GM21717 (cell line): ENCODE data around the gene MAP2K2.

Experiments used
- ATAC-seq: cut with Tn5 transposase; IDR thresholded peaks from one replicate; pipeline ENCODE4 v1.9.1; 2021; ENCODE audit warnings: mild to moderate bottlenecking, moderate library complexity; ENCODE audit not compliant: unreplicated experiment

Gene MAP2K2

DNA sequence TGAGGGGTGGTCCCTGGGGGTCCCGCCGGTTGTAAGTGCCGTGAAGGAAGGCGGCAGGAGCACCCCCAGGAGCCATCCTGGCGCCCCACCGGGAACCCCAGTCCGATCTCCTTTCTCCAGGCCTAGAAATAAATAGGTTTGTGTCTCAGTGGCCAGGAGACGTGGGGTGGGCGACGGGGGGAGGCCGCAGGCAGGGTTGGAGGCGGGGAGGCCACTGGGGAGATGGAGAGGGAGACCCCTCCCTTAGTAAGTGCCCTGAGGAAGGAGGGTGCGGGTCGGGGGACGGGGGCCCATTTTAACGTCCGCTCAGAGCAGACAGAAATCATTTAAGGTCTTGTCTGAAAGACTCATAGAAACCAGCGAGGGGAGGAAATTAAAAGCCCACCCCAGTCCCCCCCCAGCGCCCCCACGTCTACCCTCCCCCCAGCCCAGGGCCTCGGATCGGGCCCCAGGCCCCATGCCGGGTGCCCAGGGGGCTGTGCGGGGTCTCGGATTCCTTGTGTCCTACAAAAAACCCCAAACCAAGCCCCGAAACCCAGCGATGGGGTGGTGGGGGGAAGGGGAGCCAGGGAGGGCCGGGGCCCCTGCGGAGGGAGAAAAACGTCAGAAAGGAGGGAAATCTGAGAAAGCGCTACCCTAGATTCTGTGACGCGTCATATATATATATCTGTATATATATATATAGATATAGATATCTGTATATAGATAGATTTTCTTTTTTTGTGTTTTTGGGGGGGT lies 76.8 kb downstream of the MAP2K2 start:
- ATAC-seq = no peak

DNA sequence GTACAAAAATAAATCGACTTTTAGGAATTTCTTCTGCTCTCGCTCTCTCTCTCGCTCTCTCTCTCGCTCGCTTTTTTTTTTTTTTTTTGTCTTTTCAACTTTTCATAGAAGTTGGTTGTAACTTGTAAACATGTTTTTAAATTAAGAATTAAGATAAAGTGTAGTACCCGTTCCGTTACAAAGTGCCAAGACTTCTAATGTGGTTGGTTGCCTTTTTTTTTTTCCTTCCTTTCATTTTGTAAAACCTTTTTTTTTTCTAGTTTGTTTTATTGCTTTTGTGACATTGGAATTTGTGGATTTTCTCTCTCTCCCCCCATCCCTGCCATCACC lies 77.6 kb downstream of the MAP2K2 start:
- ATAC-seq = no peak

DNA sequence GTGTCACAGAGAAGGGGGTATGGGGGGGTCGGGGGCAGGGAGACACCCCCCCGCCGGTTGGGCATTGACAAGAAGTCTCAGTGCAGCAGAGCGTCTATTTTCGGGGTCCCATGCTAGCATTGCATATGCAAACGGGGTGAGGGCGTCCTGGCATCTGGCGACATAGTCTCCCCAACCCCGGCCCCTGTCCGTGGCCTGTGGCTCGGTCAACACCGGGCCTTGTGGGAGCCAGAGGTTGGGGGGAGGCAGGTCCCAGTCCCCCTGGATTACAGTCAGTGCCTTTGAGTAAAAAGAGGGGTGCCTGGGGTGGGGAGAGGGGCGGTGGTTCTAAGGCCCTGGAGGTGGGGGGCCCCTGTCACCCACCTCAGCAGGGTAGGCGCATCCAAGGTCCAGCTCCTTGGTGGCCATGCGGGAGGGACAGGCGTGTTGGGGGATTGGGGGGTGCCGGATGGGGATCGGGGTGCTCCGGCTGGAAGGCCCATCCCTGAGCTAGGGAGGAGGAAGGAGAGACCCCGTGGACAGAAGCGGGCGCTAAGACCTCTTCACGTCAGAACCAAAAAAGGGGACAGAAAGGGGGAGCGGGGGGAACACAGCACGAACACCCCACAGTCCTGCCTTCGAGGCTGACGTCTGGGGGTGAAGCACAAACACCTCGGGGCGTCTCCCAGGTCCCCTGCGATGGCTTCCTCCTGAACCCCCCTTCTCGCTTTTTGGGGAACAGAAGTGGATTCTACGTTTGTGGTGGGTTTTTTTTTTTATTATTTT lies 78.1 kb downstream of the MAP2K2 start:
- ATAC-seq = no peak

DNA sequence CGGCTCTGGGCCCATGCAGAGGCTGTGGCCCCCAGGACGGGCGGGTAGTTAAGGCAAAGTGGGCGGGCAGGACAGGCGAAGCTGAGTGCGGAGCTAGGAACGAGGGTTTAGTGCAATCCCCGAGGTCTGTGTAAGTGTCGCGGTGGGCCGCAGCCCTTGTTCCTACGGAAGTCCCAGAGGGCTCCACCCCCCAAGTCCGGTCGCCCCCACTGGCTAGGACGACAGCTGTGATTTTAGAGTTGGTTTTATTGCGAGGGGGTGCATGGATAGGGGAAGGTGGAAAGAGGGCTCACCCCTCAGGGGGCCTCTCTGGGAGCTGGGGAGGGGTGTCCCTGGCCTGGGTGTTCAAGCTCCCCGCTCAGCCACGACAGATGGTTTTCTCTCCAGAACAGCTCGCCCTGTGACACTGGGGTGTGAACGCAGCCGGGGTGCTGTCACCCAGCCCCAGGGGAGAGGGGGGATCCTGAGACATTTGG lies 78.9 kb downstream of the MAP2K2 start:
- no peak for ATAC-seq

DNA sequence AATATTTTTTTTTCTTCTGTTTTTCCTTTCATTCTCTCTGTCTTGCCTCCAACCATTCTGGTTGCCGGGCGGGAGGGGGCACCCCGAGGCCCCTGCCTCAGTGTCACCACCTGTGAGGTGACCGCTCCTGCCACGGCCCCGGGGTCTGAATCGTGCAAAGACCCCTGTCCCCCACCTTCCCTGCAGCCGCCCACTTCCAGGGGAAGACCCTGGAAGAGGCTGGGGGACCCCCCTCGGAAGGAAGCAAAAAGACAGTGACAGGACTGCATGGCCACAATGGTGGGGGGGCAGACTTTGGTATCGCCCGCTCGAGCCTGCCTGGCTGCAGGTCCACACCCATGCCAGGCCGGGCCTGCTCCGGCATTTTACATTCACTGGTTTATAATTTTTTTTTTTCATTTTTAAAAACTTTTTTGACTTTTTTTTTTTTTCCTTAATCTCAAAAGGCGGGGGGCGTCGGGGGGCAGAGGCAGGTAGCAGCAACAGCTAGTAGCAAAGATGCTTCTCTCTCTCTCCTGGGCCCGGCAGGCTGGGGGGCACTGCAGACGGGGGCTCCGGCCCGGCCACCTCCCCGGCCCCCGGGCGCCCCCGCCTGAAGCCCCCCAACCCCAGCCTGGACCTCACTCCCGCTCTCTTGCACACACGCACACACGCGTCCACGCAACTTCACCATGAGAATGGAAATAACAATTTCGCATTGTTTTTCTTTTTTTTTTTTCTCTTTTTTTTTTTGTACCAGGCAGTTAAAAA lies 79.8 kb downstream of the MAP2K2 start:
- no peak for ATAC-seq

DNA sequence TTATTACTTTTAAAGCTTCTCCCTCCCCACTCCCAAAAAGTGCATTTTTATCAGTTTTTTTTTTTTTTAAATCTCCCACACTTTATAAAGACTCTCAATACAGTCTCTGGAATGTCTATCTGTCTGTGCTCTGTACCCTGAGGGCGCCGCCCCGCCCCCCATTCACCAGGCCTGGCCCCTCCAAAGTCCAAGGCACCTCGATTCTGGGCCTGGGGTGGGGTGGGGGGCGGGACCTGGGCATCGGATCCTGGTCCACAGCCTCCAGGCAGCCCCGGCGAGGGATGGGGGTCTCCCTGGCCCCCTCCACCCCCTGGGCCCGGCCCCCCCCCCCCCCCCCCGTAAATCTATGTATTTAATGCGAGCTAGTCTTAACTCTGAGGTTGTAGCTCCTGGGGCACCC lies 80.5 kb downstream of the MAP2K2 start:
- ATAC-seq = no peak

DNA sequence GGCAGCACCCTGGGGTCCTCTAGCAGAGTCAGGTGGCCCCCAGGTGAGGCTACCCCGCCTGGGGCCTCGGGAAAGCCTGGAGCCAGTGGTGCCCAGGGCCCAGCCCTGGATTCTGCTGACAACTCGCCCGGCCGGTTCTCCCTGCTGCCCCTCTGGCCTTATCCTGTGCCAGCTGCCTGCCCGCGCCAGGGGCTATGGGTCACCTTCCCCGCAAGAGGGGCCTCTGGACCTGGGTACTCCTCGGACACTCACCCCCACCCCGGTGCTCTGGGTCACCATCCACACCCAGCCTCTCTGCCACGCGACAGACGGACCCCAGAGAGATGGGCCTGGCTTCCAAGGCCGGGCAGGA lies 81.2 kb downstream of the MAP2K2 start:
- ATAC-seq = no peak

DNA sequence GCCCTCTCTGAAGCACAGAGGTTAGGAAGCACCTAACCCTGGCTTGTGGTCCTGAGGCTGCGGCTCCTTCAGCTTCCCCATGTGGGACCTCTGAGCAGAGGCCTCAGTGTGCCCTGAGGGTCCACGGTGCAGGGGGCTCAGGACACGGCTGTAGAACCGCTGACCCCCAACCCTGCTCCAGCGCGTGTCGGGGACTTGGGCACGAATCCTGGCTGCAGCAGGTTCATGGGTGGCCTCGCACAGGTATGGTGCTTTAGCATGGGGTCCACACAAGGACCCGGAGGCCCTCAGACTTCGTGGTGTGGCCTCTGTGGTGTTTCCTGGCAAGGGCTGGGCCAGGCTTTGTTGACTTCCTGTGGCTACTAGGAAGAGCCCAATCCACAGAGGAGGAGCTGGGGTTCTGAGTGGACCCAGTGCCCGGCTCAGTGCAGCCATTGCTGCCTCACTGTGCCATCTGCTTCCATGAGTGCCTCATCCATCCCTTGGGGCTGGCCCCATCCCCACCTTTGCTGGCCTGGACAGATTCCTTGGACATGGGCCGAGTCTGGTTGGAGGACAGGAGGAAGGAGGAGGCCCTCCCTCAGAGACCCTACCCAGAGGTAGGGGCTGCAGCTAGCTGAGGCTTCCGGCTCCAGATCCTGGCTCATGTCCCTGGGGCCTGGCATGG lies 81.7 kb downstream of the MAP2K2 start:
- ATAC-seq = no peak
